Mesendoderm (in vitro differentiated cells): Measurements from ENCODE around the gene PGM5.
"Not testable (repeated sequence)": the region's sequence is repeated elsewhere in the genome, so short reads cannot be mapped to it uniquely, and the experiment has no call there.

Experiments used
- DNase-seq: peaks from one replicate; pipeline ENCODE4 v3.0.0; 2013
- H2AK5ac ChIP-seq: 2 replicates; pipeline ENCODE4 v1.6.1; 2013; ENCODE audit warnings: low read length, inconsistent platforms
- H2BK120ac ChIP-seq: 2 replicates; pipeline ENCODE4 v1.6.1; 2013; ENCODE audit warnings: low read depth, mild to moderate bottlenecking, low read length, moderate library complexity, mixed read lengths
- H2BK15ac ChIP-seq: replicated peaks from 2 replicates; pipeline ENCODE4 v1.6.1; 2013; ENCODE audit warnings: low read depth, mild to moderate bottlenecking, moderate library complexity
- H2BK5ac ChIP-seq: 2 replicates; pipeline ENCODE4 v1.6.1; 2013; ENCODE audit warnings: low read length, inconsistent platforms
- H3K18ac ChIP-seq: 2 replicates; pipeline ENCODE4 v1.6.1; 2013; ENCODE audit warnings: mild to moderate bottlenecking, low read length, mixed read lengths
- H3K23ac ChIP-seq: one replicate; pipeline ENCODE4 v1.6.1; 2013; ENCODE audit warnings: low read length
- H3K27ac ChIP-seq: 2 replicates; pipeline ENCODE4 v1.5.1; 2013; ENCODE audit warnings: low read depth, mild to moderate bottlenecking, inconsistent platforms, low read length, moderate library complexity
- H3K27me3 ChIP-seq: 2 replicates; pipeline ENCODE4 v1.6.1; 2013; ENCODE audit warnings: low read length, control low read depth, mild to moderate bottlenecking, inconsistent platforms; ENCODE audit not compliant: insufficient read depth, poor library complexity
- H3K36me3 ChIP-seq: 2 replicates; pipeline ENCODE4 v1.6.1; 2013; ENCODE audit warnings: low read length, inconsistent platforms; ENCODE audit not compliant: control insufficient read depth, insufficient read depth
- H3K4ac ChIP-seq: one replicate; pipeline ENCODE4 v1.6.1; 2013; ENCODE audit warnings: low read depth, mild to moderate bottlenecking, low read length, moderate library complexity
- H3K4me1 ChIP-seq: 2 replicates; pipeline ENCODE4 v1.6.1; 2013; ENCODE audit warnings: low read depth, low read length, inconsistent platforms; ENCODE audit not compliant: control insufficient read depth
- H3K4me2 ChIP-seq: 2 replicates; pipeline ENCODE4 v1.6.1; 2013; ENCODE audit warnings: low read length
- H3K4me3 ChIP-seq: 2 replicates; pipeline ENCODE4 v1.5.1; 2013; ENCODE audit warnings: mild to moderate bottlenecking, low read length
- H3K56ac ChIP-seq: one replicate; pipeline ENCODE4 v1.6.1; 2013; ENCODE audit warnings: low read length
- H3K79me1 ChIP-seq: 2 replicates; pipeline ENCODE4 v1.6.1; 2013; ENCODE audit warnings: low read length, inconsistent platforms
- H3K79me2 ChIP-seq: 2 replicates; pipeline ENCODE4 v1.6.1; 2013; ENCODE audit warnings: mild to moderate bottlenecking, low read length; ENCODE audit not compliant: control insufficient read depth, insufficient read depth
- H3K9ac ChIP-seq: 2 replicates; pipeline ENCODE4 v1.6.1; 2013; ENCODE audit warnings: low read length, inconsistent platforms
- H4K5ac ChIP-seq: one replicate; pipeline ENCODE4 v1.6.1; 2013; ENCODE audit warnings: low read length
- H4K8ac ChIP-seq: one replicate; pipeline ENCODE4 v1.6.1; 2013; ENCODE audit warnings: low read depth, mild to moderate bottlenecking, control low read depth, low read length, moderate library complexity
- WGBS: extraction: QIAGEN DNeasy Blood & Tissue Kit; methylation state at CpG from one replicate; pipeline ENCODE4 v1.1.7; 2013; ENCODE audit warnings: low lambda C conversion rate, missing lambda C conversion rate; ENCODE audit not compliant: insufficient coverage; ENCODE audit errors: extremely low coverage; 5-methylcytosine and 5-hydroxymethylcytosine counted together

PGM5 gene

GRCh38 chr9:68338000-68338399, 18.4 kb upstream of the PGM5 start:
- H3K79me2 ChIP-seq, H3K4ac ChIP-seq: not testable (repeated sequence)

GRCh38 chr9:68342265-68343025, 14.0 kb upstream of the PGM5 start:
- not testable (repeated sequence) for H3K4me1 ChIP-seq, H3K9ac ChIP-seq, H3K23ac ChIP-seq, H3K56ac ChIP-seq, H4K5ac ChIP-seq, H3K27ac ChIP-seq, H3K4ac ChIP-seq, H4K8ac ChIP-seq, H2BK5ac ChIP-seq, H3K4me3 ChIP-seq, H3K79me2 ChIP-seq, H3K36me3 ChIP-seq, H3K27me3 ChIP-seq, H3K79me1 ChIP-seq, H2BK120ac ChIP-seq, H2BK15ac ChIP-seq, H3K18ac ChIP-seq, H2AK5ac ChIP-seq, DNase-seq, H3K4me2 ChIP-seq
- WGBS = no CpG with 5 or more reads among the region's 10 CpGs

More at GRCh38 chr9:68338000-68338399, 18.4 kb upstream of the PGM5 start:
- H3K4me2 ChIP-seq, H3K36me3 ChIP-seq, H4K5ac ChIP-seq, H3K23ac ChIP-seq, H2BK120ac ChIP-seq, H3K27ac ChIP-seq, H4K8ac ChIP-seq, H3K79me1 ChIP-seq, H3K56ac ChIP-seq, H3K9ac ChIP-seq, H2AK5ac ChIP-seq, H3K4me3 ChIP-seq, H2BK15ac ChIP-seq, H2BK5ac ChIP-seq, DNase-seq, H3K27me3 ChIP-seq, H3K4me1 ChIP-seq, H3K18ac ChIP-seq: not testable (repeated sequence)
- no CpG with 5 or more reads among the region's 7 CpGs for WGBS

GRCh38 chr9:68343242-68343641, 13.2 kb upstream of the PGM5 start:
- not testable (repeated sequence) for H3K27me3 ChIP-seq, H3K36me3 ChIP-seq, H4K8ac ChIP-seq, H4K5ac ChIP-seq, DNase-seq, H3K79me2 ChIP-seq, H3K4me3 ChIP-seq, H3K9ac ChIP-seq, H2BK5ac ChIP-seq, H3K56ac ChIP-seq, H3K27ac ChIP-seq, H3K18ac ChIP-seq, H2AK5ac ChIP-seq, H2BK15ac ChIP-seq, H3K4me2 ChIP-seq, H3K79me1 ChIP-seq, H3K23ac ChIP-seq, H3K4ac ChIP-seq, H2BK120ac ChIP-seq, H3K4me1 ChIP-seq
- WGBS = no CpG with 5 or more reads among the region's 4 CpGs

- H3K79me1 ChIP-seq, H3K27ac ChIP-seq, H4K5ac ChIP-seq, H2BK5ac ChIP-seq, DNase-seq, H3K9ac ChIP-seq, H3K56ac ChIP-seq, H3K4me3 ChIP-seq, H2BK120ac ChIP-seq, H4K8ac ChIP-seq, H3K18ac ChIP-seq, H3K36me3 ChIP-seq, H3K79me2 ChIP-seq, H3K4me2 ChIP-seq, H3K4ac ChIP-seq, H3K27me3 ChIP-seq, H2BK15ac ChIP-seq, H3K4me1 ChIP-seq, H2AK5ac ChIP-seq, H3K23ac ChIP-seq: not testable (repeated sequence)
- no CpG with 5 or more reads among the region's 4 CpGs for WGBS
Observed at GRCh38 chr9:68343992-68344391, 12.4 kb upstream of the PGM5 start.

GRCh38 chr9:68351689-68352088, 4.7 kb upstream of the PGM5 start:
- H3K4me1 ChIP-seq, H3K27ac ChIP-seq, H3K36me3 ChIP-seq, H2BK15ac ChIP-seq, H3K18ac ChIP-seq, H3K79me1 ChIP-seq, H3K4me3 ChIP-seq, H2BK120ac ChIP-seq, H3K27me3 ChIP-seq, DNase-seq, H3K79me2 ChIP-seq, H3K56ac ChIP-seq, H2BK5ac ChIP-seq, H3K4ac ChIP-seq, H4K5ac ChIP-seq, H3K23ac ChIP-seq, H4K8ac ChIP-seq, H2AK5ac ChIP-seq, H3K4me2 ChIP-seq, H3K9ac ChIP-seq: not testable (repeated sequence)
- WGBS = no CpG with 5 or more reads among the region's 4 CpGs

GRCh38 chr9:68355993-68356379, 425 bp upstream of the PGM5 start:
- not testable (repeated sequence) for H3K27me3 ChIP-seq, H2BK5ac ChIP-seq, H3K27ac ChIP-seq, H3K79me2 ChIP-seq, H3K4ac ChIP-seq, H4K5ac ChIP-seq, H3K18ac ChIP-seq, DNase-seq, H2AK5ac ChIP-seq, H3K4me2 ChIP-seq, H3K79me1 ChIP-seq, H3K56ac ChIP-seq, H3K4me3 ChIP-seq, H3K36me3 ChIP-seq, H4K8ac ChIP-seq, H2BK15ac ChIP-seq, H3K23ac ChIP-seq, H2BK120ac ChIP-seq, H3K9ac ChIP-seq, H3K4me1 ChIP-seq
- WGBS = no CpG with 5 or more reads among the region's 5 CpGs
